HL-60 (cell line): Measurements from ENCODE around the gene DARS1.
A peak's percentile ranks its signal among the peaks of the same experiment; 100 is the strongest.

Source experiments
- DNase-seq, 2 experiments: peaks; one replicate each; pipeline ENCODE4 v3.0.0-alpha.2; 2010 to 2020; ENCODE audit warnings: low read depth in 1 of 2, low spot score in 1 of 2
- H3K27ac ChIP-seq: fragments of 250-450 bp; sonication (Bioruptor Pico); replicated peaks from 2 replicates; pipeline ENCODE4 v1.5.1; 2020; ENCODE audit warnings: mild to moderate bottlenecking, moderate library complexity
- H3K27me3 ChIP-seq: fragments of 250-450 bp; sonication (Bioruptor Pico); 2 replicates; pipeline ENCODE4 v1.5.1; 2021; ENCODE audit warnings: mild to moderate bottlenecking, moderate library complexity; ENCODE audit not compliant: insufficient read depth, poor library complexity, severe bottlenecking
- H3K4me3 ChIP-seq: replicated peaks from 2 replicates; pipeline ENCODE4 v1.5.1; 2011; ENCODE audit warnings: mild to moderate bottlenecking, control low read depth, low read length; ENCODE audit not compliant: insufficient read depth
- GABPA ChIP-seq: IDR thresholded peaks from 2 replicates; pipeline ENCODE4 v1.6.1; 2012; ENCODE audit warnings: low read depth
- POLR2AphosphoS5 ChIP-seq: IDR thresholded peaks from 2 replicates; pipeline ENCODE4 v1.6.1; 2012; ENCODE audit warnings: low read depth
- SPI1 ChIP-seq: IDR thresholded peaks from 2 replicates; pipeline ENCODE4 v1.6.1; 2012; ENCODE audit warnings: low read depth, mild to moderate bottlenecking, borderline replicate concordance
- TF ChIP-seq, protein P1 (sequence below): IDR thresholded peaks from one replicate; pipeline ENCODE4 v1.5.1; 2011; ENCODE audit warnings: low read length, control low read depth, inconsistent platforms; ENCODE audit not compliant: insufficient read depth
- TF ChIP-seq, protein P2 (sequence below): IDR thresholded peaks from 2 replicates; pipeline ENCODE4 v1.6.1; 2012; ENCODE audit warnings: low read depth; ENCODE audit not compliant: insufficient replicate concordance

DARS1 gene

DNA sequence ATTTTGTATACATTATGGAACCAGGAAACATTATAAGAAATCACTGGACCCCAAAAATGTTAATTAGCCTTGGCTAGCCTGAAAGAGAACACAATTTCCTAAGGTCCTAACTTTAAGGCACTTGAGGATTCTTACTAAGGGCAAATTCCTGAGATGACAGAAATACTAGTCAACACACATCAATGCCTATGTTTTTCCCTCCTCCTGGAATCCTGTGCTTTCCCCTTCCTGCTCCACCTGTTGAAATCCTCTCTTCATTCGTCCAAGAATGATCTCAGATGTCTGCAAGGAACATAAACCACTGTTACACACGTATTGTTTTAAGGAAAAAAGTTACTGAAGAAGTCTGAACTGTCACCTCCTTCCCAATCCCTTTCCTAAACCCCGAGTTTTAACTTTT, 21.2 kb upstream of the DARS1 start:
- Histone ChIP-seq H3K27me3 (no peaks in the 10 kb centered on the region), H3K27ac (peak overlapping the region; percentile 91), H3K4me3 (no peak overlapping the region)
- no peak for DNase-seq
- TF ChIP-seq, protein P1, sequence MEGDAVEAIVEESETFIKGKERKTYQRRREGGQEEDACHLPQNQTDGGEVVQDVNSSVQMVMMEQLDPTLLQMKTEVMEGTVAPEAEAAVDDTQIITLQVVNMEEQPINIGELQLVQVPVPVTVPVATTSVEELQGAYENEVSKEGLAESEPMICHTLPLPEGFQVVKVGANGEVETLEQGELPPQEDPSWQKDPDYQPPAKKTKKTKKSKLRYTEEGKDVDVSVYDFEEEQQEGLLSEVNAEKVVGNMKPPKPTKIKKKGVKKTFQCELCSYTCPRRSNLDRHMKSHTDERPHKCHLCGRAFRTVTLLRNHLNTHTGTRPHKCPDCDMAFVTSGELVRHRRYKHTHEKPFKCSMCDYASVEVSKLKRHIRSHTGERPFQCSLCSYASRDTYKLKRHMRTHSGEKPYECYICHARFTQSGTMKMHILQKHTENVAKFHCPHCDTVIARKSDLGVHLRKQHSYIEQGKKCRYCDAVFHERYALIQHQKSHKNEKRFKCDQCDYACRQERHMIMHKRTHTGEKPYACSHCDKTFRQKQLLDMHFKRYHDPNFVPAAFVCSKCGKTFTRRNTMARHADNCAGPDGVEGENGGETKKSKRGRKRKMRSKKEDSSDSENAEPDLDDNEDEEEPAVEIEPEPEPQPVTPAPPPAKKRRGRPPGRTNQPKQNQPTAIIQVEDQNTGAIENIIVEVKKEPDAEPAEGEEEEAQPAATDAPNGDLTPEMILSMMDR: no peak
- TF ChIP-seq GABPA (no peak), SPI1 (no peak), POLR2AphosphoS5 (no peak)
- TF ChIP-seq, protein P2, sequence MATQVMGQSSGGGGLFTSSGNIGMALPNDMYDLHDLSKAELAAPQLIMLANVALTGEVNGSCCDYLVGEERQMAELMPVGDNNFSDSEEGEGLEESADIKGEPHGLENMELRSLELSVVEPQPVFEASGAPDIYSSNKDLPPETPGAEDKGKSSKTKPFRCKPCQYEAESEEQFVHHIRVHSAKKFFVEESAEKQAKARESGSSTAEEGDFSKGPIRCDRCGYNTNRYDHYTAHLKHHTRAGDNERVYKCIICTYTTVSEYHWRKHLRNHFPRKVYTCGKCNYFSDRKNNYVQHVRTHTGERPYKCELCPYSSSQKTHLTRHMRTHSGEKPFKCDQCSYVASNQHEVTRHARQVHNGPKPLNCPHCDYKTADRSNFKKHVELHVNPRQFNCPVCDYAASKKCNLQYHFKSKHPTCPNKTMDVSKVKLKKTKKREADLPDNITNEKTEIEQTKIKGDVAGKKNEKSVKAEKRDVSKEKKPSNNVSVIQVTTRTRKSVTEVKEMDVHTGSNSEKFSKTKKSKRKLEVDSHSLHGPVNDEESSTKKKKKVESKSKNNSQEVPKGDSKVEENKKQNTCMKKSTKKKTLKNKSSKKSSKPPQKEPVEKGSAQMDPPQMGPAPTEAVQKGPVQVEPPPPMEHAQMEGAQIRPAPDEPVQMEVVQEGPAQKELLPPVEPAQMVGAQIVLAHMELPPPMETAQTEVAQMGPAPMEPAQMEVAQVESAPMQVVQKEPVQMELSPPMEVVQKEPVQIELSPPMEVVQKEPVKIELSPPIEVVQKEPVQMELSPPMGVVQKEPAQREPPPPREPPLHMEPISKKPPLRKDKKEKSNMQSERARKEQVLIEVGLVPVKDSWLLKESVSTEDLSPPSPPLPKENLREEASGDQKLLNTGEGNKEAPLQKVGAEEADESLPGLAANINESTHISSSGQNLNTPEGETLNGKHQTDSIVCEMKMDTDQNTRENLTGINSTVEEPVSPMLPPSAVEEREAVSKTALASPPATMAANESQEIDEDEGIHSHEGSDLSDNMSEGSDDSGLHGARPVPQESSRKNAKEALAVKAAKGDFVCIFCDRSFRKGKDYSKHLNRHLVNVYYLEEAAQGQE: no peak

DNA sequence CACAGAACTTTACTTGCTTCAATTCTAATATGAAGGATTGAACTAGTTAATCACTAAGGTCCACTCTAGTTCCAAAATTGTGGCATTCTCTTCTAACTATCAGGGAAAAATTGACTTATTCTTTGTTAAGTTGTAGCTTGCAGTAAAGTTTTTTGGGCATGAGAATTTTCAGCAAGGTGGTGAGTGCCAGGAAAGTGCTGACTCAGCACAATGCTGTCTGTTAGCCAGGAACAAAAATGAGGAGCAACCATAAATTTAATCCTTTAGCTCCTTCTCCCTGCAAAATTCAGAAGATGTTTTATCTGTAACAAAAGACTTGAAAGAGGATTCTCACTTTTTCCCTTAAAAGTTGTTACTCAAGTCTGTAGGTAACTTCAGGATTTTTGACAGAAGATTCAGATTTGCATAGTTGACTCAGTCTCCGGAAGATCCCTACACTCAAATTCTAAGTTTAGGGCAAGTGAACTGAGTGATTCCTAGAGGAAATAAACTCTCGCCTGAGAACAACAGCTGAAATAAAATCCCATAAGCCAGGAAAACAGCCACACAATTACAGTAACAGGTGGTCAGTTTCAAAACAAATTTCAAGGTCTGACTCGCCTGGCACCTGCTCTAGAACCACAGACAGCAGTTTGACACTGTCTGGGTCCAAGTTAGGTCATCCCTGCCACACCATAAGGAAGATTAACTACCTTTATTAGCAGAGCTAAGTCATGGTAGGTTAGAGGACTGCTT, 20.2 kb upstream of the DARS1 start:
- H3K4me3 ChIP-seq: no peak overlapping the region
- H3K27me3 ChIP-seq: no peaks in the 10 kb centered on the region
- H3K27ac ChIP-seq: peak overlapping the region; percentile 91
- DNase-seq: no peak
- TF ChIP-seq, protein P2: no peak
- TF ChIP-seq POLR2AphosphoS5 (no peak), GABPA (no peak)

DNA sequence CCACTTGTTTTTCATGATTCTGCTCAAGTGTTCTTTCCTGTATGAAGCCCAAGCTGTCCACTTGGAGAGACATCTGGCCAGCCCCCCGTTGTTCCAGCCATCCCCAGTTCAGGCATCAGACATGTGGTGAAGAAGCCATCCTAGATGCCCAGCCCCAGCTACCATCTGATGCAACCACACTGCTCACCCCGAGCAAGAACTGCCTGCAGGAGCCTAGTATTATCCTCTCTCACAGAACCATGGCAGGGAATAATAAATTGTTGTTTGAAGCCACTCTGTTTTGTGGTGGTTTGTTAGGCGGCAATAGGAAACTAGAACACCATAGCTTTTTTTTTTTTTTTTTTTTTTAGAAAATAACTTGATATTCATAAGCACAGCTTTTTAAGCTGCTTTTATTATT, 19.5 kb upstream of the DARS1 start:
- DNase-seq: no peak
- TF ChIP-seq, protein P2: no peak
- TF ChIP-seq, protein P1: no peak
- TF ChIP-seq SPI1: no peak
- no peak for TF ChIP-seq GABPA
- TF ChIP-seq POLR2AphosphoS5: no peak
- no peak overlapping the region; the same call in 1 of the 2 replicates for H3K27ac ChIP-seq
- no peak overlapping the region for H3K4me3 ChIP-seq
- H3K27me3 ChIP-seq: no peaks in the 10 kb centered on the region
